G401.6 (cell line): Measurements from ENCODE around the gene PPFIBP1.
"Not testable (repeated sequence)": the region's sequence is repeated elsewhere in the genome, so short reads cannot be mapped to it uniquely, and the experiment has no call there.

Experiments used
- FAIRE-seq: peaks from 2 replicates; lab custom pipeline; 2012; peaks lifted over from hg19 to GRCh38; lab: Jason Lieb, UNC

The PPFIBP1 gene

DNA sequence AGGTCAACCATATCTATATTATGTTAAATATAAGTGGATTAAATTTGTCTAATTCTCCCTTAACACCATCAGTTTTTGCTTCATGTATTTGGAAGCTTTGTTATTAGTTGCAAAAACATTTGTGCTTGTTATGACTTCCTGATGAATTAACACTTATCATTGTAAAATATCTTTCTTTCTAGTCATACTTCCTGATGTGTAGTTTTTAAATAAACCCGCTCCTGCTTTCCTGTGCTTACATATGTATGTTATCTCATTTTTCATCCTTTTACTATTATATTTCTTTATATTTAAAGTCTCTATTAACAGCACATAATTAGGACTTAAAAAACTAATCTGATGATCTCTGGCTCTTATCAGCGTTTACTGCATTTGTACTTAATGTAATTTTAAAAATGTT, 106.2 kb downstream of the PPFIBP1 start:
- peak; percentile 50 for FAIRE-seq

DNA sequence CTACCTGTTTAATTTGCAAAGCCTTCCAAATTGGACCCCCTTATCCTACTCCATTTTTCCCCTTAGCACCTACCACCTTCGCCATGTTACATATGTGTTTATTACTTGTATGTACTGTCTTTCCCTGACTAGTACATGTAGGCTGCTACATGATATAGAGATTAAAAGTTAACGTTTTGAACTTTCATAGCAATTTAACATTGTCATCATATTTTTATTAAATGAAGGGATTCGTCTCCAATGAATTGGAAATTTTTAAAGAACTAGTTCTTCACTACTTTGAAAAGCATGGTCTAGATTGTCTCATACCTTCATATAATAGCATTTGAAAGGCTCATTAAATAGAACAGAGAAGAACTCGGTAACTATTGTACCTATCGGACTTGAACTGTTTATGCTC, 107.4 kb downstream of the PPFIBP1 start:
- no peak for FAIRE-seq

DNA sequence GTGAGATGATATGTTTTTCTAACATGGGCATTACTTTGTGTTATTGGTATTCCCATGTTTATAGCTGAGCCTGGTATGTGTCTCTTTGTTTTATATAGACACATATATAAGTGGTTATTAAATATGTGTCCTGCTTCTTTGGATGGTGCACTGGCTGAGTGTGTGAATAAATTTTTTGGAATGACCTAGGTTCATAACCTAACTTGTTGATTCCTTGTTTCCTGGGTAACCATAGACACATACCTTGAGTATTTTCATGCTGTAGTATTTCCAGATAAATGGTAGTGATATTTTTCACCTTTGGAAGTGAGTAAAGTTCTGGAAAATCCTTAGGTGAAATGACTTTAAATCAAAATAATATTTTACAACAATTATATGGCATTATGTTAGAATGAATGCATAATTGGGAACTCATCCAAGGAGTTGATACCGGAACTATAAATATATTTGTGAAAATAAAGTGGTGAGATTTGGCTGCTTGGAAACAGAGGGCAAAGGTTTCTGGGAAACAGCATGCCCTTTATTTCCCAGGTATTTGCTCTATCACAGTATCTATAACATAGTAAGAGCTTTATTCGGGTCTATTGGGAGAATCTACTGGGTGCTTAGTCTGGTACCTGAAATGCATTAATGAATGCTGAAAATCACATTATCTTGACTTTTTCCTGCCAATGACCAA, 107.9 kb downstream of the PPFIBP1 start:
- FAIRE-seq, result no peak

DNA sequence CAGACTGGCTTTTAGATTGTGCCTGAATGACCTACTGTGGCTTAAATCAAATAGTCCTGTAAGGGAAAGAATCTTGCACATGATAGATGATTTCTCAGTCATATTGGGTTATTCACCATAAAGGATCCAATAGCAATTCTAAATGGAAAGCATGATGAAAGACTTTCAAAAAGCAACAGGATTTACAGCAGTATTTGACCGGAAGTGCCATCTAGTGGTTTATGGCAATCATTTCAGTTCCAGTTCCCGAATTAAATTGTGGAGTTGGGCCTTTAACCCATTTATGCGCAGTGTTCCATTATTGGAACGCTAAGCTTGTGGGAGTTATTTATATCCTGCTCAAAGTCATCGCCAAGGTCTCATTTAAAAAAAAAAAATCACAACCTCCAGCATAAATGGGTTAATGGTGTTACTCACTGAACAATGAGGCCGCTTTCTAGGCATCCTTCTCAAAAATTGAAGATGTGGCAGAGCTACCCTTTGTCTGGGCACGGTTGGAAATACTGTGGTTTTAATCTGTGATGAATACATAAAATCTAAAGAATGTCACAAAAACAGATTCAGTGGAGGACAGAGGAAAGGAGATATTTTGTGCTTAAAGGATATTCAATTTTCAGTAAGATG, 111.5 kb downstream of the PPFIBP1 start:
- FAIRE-seq, result peak; percentile 83

DNA sequence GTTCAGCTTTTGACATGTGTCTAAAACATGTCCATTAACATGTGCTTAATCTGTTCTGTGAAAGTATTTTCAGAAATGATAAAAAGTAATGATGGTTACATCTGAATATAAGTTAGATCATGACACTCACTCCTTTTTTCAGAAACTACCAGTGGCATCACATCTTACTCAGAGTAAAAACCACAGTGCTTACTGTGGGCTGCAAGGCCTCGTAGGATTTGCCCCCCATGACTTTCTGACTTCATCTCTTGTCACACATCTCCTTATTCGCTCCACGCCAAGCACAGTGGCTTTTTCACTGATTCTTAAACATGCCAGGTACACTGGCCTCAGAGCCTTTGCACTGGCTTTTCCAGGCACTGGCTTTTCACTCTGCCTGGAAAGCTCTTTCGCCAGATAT, 112.6 kb downstream of the PPFIBP1 start:
- FAIRE-seq, result not testable (repeated sequence)

DNA sequence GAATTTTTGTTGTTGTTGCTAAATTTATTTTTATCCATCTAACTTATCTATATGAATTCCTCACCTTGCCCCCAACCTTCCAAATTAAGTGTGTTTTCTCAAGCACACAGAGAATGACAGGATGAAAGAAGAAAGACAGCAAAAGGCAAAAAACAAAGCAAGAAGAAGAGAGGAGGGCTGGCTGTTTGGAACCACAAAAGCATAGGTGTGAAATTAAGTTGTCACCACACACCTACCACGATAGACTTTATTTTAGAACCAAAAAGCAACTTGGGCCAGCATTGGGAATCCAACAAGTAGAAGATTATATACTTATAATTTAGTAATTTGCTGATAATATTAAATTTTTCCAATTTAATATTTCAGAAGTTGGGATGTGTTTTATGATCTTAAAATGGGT, 113.5 kb downstream of the PPFIBP1 start:
- FAIRE-seq, result no peak

DNA sequence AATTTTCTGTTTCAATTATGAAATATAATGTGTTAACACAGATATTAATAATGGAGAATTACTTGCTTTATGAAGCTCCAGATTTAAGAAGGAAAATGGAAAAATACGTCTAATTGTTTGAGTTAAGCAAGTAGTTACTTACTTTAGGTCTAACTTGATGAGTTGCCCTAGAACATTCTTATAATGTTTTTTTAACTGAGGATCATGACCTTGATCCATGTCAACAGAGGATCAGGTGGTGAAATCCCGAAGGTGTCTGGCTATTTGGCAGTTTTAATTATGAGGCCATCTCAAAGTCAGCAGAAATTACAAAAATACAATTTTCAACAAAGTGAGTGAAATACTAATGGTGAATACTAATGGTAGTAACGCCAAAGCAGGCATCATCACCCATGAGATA, 115.3 kb downstream of the PPFIBP1 start:
- FAIRE-seq, result no peak

DNA sequence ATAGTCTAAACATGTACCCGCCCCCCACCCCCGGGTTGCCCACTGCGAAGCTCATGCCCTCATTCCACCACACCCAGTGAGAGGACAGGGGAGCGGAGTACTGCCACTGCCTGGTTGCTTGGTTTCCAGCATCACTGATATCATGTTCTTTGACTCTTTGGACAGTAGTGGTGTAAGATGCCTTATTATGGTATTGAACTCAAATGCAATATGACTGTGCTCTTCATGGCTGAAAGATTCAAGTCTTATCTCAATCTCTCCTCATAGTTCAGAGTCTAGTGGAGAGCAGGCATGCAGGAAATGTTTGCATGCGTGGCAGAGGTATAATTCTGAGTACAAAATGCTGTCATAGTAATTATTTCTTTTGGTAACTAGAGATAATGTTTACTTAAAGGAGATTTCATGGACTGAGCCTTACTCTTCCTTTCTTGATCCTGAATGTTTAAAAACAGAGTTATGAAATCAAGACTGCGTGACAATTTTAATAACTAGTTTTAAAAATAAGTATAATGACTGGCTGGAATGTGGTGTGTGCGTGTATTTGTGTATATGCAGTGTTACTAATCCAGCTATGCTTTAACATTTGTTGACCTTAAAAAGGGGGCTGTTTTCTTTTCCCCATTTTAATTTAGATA, 116.7 kb downstream of the PPFIBP1 start:
- not testable (repeated sequence) for FAIRE-seq

DNA sequence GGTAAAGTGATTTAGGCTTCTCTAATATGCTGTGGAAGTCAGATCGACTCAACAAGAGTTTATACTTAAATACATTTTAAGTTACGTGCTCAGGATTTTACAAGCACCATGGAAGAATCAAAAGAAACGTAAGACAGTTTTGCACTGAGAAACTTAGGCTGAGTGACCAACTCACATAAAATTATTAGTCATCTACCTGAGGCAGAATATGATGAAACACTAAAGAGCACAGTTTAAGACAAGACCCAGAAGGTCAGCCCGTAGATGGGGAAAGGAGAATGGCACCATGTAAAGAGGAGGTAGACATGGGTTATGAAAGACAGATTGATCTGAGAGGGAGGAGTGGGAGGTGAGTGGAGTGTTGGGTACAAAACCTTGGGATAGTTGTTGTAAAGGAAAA, 118.4 kb downstream of the PPFIBP1 start:
- not testable (repeated sequence) for FAIRE-seq

DNA sequence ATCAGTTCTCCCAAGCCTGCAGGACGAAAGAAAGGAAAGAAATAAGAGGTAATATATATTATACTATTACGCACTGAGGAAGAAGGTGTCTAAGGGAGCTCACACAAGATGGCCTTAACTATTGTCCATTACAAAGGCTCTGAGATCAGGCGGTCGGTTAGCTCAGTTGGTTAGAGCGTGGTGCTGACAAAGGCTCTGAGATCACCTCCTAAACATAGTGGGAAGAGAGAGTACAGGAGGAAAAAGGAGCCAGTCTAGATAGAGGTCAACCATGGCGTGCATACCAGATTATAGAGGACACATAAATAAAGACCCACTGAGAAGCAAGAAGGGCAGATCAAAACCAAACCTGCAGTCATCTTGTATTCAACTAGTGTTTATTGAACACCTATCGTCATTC, 118.9 kb downstream of the PPFIBP1 start:
- FAIRE-seq, result not testable (repeated sequence)

DNA sequence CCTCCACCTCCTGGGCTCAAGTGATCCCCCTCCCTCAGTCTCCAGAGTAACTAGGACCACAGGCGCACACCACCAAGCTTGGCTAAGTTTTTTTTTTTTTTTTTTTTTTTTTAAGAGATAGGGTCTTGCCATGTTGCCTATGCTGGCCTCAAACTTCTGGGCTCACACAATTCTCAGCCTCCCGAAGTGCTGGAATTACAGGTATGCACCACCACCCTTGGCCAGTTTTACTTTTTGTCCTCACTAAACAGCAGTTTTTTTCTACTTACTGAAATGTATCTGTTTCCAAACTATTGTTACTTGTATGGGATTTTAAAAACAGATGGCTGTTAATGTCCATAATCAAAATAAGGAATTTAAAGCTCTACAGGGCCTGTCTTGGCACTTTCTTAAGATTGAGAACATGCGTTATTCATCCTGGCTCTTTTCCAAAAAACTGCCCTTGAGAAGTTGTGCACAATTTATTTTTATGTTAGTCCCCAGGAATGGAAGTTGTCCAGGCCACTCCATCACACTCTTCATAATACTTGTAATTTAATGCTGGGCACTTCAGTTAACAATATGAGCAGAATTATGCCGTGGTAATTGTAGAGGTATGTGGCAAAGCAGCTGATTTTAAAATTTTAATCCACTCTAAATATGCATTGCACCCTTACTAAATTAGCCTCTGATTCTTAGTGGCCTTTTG, 120.3 kb downstream of the PPFIBP1 start:
- no peak for FAIRE-seq

DNA sequence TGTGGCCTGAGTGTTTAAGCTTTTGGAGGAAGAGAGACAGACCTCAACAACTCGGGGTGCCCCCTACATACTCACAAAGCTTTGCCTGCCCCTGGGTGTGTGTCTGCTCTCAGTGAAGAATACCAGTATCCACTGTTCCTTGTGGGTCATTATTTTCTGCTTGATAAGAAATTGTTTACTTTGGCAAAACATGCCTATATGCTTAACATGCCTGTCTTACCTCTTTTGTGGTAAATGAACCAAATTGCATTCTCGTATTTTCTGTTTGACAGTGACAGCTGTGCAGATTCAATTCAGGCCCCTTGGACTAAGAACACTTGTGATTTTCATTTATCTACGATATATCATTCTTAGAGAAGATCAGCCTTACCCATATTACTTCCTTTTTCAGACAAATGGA, 121.7 kb downstream of the PPFIBP1 start:
- no peak for FAIRE-seq

DNA sequence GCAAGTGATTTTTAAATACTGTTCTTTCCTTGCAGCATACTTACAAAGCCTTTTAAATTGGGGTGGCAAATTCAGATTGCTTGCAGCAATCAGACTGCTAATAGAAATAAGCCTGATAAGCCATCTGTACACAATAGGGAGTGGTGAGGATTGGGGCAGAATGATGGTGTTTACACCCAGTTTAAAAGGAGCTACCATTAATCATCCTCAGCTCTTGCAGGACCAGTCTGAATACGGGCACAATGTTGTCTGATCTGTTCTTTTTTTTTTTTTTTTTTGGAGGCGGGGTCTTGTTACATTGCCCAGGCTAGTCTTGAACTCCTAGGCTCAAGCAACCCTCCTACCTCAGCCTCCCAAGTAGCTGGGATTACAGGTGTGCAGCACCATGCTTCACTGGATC, 122.1 kb downstream of the PPFIBP1 start:
- no peak for FAIRE-seq

DNA sequence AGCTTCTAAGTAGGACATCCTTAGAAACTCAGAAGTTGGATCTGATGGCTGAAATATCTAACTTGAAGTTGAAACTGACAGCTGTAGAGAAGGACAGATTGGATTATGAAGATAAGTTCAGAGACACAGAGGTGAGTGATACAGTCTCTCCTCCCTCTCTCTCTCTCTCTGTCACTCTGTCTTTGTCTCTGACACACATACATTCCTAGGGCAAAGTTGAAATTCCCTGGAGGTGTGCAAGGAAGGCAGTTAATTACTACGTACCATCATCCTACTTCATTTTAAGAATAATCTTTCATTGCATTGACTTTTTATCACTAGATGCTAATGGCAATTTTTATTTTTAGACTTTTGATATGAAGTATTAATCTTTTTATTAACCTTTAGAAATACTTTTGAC, 126.0 kb downstream of the PPFIBP1 start:
- FAIRE-seq, result peak; percentile 28

DNA sequence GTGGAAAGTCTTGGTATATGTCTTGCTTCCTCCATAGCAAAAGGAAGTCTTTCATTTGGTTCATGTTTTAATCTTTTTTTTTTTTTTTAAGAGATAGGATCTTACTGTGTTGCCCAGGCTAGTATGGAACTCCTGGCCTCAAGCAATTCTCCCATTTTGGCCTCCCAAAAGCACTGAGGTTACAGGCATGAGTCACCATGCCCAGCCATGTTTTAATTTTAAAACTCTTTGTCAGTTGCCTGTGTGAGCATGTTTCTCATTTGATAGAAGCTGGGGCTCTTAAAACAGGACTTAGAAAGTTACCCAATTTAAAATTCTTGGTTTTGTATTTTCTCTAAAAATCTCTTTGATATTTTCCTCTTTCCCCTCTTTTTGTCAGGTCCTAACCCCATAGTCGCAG, 127.2 kb downstream of the PPFIBP1 start:
- no peak for FAIRE-seq

DNA sequence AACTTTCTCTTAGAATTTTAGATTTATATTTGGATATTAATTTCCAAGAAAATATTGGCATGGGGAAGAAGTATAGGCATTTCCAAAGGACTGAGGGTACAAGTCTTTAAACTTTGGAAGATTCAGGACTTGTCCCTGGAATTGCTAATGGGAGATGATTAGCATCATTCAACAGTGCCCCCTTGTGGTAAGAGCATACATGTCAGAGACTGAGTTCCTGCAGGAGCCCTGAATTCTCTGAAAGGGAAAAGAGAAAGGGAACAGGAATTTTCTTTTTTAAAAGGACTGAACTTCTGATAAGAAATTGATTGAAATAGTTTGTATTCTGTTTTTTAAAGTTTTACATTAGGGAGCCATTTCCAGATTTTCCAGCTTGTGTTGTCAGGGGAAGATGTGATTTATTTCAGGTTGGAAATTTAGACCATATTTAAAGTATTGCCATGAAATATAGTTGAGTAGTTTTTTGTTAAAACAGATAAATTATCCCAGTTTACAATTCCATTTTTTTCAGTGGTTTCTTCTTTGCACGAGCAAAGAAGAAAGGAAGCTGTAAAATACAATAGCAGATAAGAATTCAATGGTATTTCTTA, 128.3 kb downstream of the PPFIBP1 start:
- peak; percentile 96 for FAIRE-seq

DNA sequence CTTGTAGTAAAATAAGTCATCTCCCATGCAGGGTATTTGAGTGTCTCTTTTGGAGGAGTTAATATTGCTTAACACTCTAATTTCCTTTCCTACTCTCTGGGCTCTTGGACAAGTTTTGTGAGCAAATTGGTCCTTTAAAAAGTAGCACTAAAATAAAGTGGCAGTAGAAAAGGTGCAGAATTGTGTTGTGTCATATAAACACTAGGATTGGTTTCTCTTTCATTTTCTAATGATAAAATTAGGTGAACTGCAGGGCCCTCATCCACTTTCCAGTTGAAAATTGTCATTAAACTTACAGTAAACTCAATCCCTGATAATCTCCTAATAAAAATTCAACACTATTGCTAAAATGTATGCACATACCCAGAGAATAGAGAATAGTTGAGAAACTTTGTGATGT, 129.7 kb downstream of the PPFIBP1 start:
- no peak for FAIRE-seq

DNA sequence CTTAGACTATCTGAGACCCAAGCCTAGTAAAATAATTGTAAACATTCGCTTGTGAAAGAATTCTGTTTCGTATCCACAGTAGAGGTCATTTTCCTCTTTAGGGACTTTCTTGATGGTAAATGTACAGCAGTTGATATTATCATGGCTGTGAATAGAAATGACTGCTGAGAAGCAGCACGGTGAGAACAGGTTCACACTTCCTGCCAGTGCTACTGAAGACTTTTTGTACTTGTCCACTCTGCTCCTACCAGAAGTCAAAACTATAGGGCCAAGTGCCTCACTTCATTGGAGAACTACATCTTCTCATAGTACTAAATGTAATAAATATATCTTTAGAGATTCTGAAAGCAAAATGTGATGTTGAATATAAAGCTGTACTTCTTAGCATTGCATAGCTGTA, 131.5 kb downstream of the PPFIBP1 start:
- FAIRE-seq, result not testable (repeated sequence)

DNA sequence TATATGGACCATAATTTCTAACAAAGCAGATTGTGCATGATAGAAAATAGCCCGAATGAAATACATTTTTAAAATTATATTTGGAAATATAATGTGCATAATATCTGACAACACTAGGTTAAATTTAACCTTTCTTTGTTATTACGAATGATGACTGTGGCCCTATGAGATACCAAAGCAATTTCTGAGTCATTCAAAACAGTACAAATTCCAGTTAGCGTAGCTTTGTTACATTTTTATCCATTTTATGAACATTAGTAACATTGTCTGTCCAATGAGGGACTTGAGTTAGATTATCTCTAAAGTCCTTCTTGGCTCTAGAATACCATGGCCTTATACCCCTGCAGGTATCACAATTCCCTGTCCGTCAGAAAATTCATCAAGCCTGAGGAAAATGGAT, 133.3 kb downstream of the PPFIBP1 start:
- no peak for FAIRE-seq

DNA sequence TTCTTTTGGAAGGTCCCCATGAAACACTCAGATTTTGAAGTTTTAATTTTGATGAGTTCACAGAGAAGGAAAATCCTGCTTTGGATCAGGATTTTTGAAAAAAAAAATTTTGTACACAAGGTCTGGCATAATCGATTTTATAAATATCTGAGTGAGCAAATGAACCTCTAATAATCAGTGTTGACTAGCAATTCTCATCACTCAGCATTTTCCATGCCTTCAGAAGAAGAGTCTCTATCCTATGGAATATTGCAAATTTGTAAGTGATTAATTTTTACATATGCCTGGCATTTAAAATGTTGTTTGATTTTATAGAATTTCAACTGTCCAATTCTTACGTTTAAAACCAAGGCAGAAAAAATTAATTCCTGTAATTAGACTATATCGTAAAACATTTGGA, 141.7 kb downstream of the PPFIBP1 start:
- FAIRE-seq, result no peak

DNA sequence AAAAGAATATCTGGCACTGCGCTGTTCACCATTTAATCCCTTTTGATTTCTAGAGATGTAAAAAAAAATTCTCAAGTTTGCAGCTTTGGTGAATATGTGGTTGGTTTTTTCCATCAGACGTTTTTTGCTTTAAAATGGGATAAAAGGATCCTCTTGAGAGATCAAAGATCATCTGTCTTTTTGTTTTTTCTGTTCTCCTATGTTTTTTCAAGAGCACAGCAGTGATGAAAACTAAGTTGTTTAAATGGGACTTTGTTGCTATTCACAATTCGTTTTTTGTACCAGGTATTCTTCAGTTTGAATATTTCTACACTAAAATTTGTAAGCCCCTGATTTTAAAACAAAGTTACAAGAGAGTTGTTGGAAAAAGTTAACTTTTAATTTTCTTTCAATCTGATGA, 142.5 kb downstream of the PPFIBP1 start:
- FAIRE-seq, result no peak

DNA sequence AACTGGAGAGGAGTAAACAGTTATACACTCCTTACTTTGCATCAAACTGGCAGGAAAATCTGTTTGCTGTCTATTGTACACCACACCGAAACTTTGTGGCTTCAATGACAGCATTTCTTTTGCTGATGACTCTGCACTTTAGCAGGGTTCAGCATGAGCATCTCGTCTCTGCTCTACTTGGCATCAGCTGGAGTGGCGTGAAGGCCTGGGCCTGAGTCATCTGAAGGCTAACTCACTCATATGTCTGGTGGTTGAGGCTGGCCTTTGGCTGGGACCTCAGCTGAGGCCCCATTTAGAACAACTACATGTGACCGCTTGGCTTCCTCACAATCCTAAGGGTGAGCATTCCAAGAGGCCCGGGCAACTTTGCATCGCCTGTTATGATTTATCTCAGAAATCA, 143.5 kb downstream of the PPFIBP1 start:
- no peak for FAIRE-seq

DNA sequence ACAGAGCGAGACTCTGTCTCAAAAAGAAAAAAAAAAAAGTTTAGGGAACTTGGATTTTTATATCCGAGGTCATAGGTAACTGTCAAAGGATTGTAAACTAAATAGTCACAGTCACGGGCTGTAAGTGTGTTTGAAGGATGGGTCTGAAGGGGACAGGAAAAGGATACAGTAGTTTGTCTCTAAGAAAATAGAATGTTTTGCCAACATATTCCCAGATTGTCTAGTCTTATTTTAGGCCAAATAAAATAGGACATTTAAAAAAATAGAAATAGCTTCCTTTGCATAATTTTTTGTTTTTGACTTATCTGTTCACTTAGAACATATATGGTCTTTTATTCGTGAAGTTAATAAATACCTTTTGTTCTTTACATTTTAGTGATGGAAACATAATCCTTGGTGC, 148.0 kb downstream of the PPFIBP1 start:
- no peak for FAIRE-seq
